Globus pallidus (tissue), 1 donor: ENCODE measurements around the gene MEIOC.

Experiments
- DNase-seq: peaks from one replicate; pipeline ENCODE4 v3.0.0-alpha.2; 2015; ENCODE audit warnings: low spot score

Gene MEIOC

GRCh38 chr17:44708401-44709263 is 52.4 kb downstream of the MEIOC start, which contains the start of gene DBF4B:
DBF4B (plus strand) TSS chr17:44708665; CDS start chr17:44708821, 156 bp downstream.
- DNase-seq = peak; percentile 84

DNA sequence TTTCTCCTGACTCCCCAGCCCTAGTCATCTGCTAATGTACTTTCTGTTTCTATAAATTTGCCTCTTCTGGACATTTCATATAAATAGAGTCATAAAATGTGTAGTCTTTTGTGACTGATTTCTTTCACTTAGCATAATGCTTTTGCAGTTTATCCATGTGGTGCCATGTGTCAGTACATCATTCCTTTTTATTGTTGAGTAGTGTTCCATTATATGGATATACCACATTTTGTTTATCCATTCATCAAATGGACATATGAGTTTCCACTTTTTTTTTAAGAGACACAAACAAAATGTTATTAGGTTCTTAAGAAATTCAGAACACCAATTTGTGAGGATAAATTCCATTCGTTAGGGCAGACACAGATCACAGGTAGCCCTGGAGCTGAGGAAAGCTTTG is 63.2 kb downstream of the MEIOC start:
- DNase-seq = no peak

DNA sequence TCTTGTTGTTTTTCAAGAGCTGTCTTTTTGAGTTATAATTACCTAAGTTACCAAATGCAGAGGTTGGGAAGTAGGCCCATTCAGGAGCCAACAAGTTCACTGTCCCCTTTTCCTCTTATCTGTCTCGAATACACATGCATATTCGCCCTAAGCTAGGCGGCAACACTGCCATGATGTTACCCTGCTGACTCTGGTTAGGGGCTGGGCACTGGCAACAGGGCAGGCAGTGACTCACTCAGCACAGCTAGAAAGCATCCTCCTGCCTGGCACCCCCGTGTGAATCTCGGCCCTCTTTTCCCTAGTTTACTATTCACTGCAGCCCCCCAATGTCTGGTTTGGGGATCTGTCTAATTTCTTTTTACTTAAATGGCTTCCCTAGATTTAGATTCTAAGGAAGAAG is 66.0 kb downstream of the MEIOC start:
- no peak for DNase-seq
